NCI-H2171 treated with DMSO at 0.1 percent for 48 hours (cell line): ENCODE results near the gene ABCA9.

Experiments used
- DNase-seq: peaks from one replicate; lab custom pipeline; 2025; lab: John Stamatoyannopoulos, UW

ABCA9 gene

GRCh38 chr17:69065113-69065512 is 4.4 kb upstream of the ABCA9 start:
- no peak for DNase-seq

GRCh38 chr17:69064476-69064875 is 3.7 kb upstream of the ABCA9 start:
- DNase-seq = no peak

- no peak for DNase-seq
Observed at GRCh38 chr17:69064001-69064400, 3.3 kb upstream of the ABCA9 start.

- no peak for DNase-seq
Observed at GRCh38 chr17:69062860-69063581, 2.3 kb upstream of the ABCA9 start.

GRCh38 chr17:69061721-69062556 is 1.2 kb upstream of the ABCA9 start:
- no peak for DNase-seq

GRCh38 chr17:69059458-69060175 is 1.1 kb downstream of the ABCA9 start:
- no peak for DNase-seq

- DNase-seq = peak; percentile 5
Observed at GRCh38 chr17:69058165-69058564, 2.6 kb downstream of the ABCA9 start.

GRCh38 chr17:69057280-69057679 is 3.4 kb downstream of the ABCA9 start:
- DNase-seq = no peak

- no peak for DNase-seq
Observed at GRCh38 chr17:69056179-69056823, 4.4 kb downstream of the ABCA9 start.

GRCh38 chr17:69055334-69055733 is 5.4 kb downstream of the ABCA9 start:
- DNase-seq = no peak

GRCh38 chr17:69050999-69051775 is 9.5 kb downstream of the ABCA9 start:
- DNase-seq = no peak

- DNase-seq = no peak
Observed at GRCh38 chr17:69048634-69049033, 12.1 kb downstream of the ABCA9 start.

- DNase-seq = no peak
Observed at GRCh38 chr17:69047368-69048263, 13.1 kb downstream of the ABCA9 start.

- no peak for DNase-seq
Observed at GRCh38 chr17:69046121-69046807, 14.5 kb downstream of the ABCA9 start.

- no peak for DNase-seq
Observed at GRCh38 chr17:69045646-69046045, 15.1 kb downstream of the ABCA9 start.

- DNase-seq = no peak
Observed at GRCh38 chr17:69044371-69044770, 16.4 kb downstream of the ABCA9 start.

GRCh38 chr17:69043098-69043734 is 17.5 kb downstream of the ABCA9 start:
- no peak for DNase-seq

GRCh38 chr17:69042308-69042707 is 18.4 kb downstream of the ABCA9 start:
- DNase-seq = no peak

- DNase-seq = no peak
Observed at GRCh38 chr17:69031839-69032238, 28.9 kb downstream of the ABCA9 start.
